Rectal smooth muscle tissue (tissue), 1 donor: ENCODE results near the gene RTN4.
A peak's percentile ranks its signal among the peaks of the same experiment; 100 is the strongest.

Source experiments
- H3K27ac ChIP-seq: one replicate; pipeline ENCODE4 v1.7.0; 2013; ENCODE audit warnings: low read depth, low read length, inconsistent platforms
- H3K27me3 ChIP-seq: one replicate; pipeline ENCODE4 v1.7.0; 2013; ENCODE audit warnings: low read length; ENCODE audit not compliant: control insufficient read depth, insufficient read depth
- H3K36me3 ChIP-seq: one replicate; pipeline ENCODE4 v1.7.0; 2013; ENCODE audit warnings: low read length; ENCODE audit not compliant: control insufficient read depth, insufficient read depth
- H3K4me1 ChIP-seq: one replicate; pipeline ENCODE4 v1.7.0; 2013; ENCODE audit warnings: low read length; ENCODE audit not compliant: control insufficient read depth, insufficient read depth
- H3K4me3 ChIP-seq: one replicate; pipeline ENCODE4 v1.7.0; 2013; ENCODE audit warnings: low read length
- H3K9ac ChIP-seq: one replicate; pipeline ENCODE4 v1.7.0; 2013; ENCODE audit warnings: low read length

Gene RTN4

GRCh38 chr2:55047677-55048299 lies 2.5 kb downstream of the RTN4 start:
- H3K27me3 ChIP-seq = no peaks in the 10 kb centered on the region
- peak overlapping the region; percentile 56 for H3K27ac ChIP-seq
- peak overlapping the region; percentile 62 for H3K4me3 ChIP-seq
- H3K9ac ChIP-seq = no peak overlapping the region
- no peaks in the 10 kb centered on the region for H3K36me3 ChIP-seq
- H3K4me1 ChIP-seq = peaks cover 23% of the 10 kb centered on the region

- Histone ChIP-seq H3K4me1 (peaks cover 19% of the 10 kb centered on the region), H3K4me3 (no peak overlapping the region), H3K9ac (no peak overlapping the region), H3K36me3 (no peaks in the 10 kb centered on the region), H3K27me3 (no peaks in the 10 kb centered on the region), H3K27ac (peak overlapping the region; percentile 2)
Measured at GRCh38 chr2:55045780-55046179, 4.5 kb downstream of the RTN4 start.

DNA sequence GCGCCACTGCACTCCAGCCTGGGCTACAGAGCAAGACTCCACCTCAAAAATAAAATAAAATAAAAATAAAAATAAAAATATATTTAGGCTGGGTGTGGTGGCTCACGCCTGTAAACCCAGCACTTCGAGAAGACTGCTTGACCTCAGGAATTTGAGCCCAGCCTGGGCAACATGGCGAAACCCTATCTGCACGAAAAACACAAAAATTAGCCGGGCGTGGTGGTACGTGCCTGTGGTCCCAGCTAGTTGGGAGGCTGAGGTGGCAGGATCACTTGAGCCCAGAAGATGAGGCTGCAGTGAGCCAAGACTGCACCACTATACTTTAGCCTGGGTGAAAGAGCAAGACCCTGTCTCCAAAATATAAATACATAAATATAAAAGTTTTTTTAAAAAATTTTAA lies 6.4 kb downstream of the RTN4 start:
- Histone ChIP-seq H3K27me3 (no peaks in the 10 kb centered on the region), H3K4me1 (peaks cover 23% of the 10 kb centered on the region), H3K27ac (no peak overlapping the region), H3K36me3 (no peaks in the 10 kb centered on the region), H3K9ac (no peak overlapping the region), H3K4me3 (no peak overlapping the region)

- Histone ChIP-seq H3K27ac (no peak overlapping the region), H3K9ac (no peak overlapping the region), H3K27me3 (no peaks in the 10 kb centered on the region), H3K4me1 (peaks cover 9% of the 10 kb centered on the region), H3K36me3 (no peaks in the 10 kb centered on the region), H3K4me3 (no peak overlapping the region)
Measured at GRCh38 chr2:55038428-55038827, 11.8 kb downstream of the RTN4 start.

DNA sequence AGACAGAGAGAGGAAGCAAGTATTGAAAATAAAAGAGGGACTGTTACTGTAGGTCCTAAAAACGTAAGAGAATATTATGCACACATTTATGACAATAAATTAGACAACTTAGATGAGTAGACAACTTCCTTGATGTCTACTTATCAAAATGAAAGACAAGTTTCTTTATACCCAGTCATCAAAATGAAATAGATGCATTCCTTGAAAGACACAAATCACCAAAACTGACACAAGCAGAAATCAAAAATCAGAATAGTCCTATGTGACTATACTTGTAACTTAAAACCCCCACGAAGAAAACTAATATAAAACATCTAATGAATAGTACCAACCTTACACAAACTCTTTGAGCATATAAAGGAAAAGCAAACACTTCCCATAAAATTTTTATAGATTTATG lies 14.5 kb downstream of the RTN4 start:
- no peaks in the 10 kb centered on the region for H3K27me3 ChIP-seq
- peaks cover 14% of the 10 kb centered on the region for H3K4me1 ChIP-seq
- H3K36me3 ChIP-seq = no peaks in the 10 kb centered on the region

GRCh38 chr2:55033921-55034320 lies 16.3 kb downstream of the RTN4 start:
- Histone ChIP-seq H3K4me1 (peaks cover 11% of the 10 kb centered on the region), H3K27ac (no peak overlapping the region), H3K9ac (no peak overlapping the region), H3K4me3 (no peak overlapping the region), H3K36me3 (no peaks in the 10 kb centered on the region), H3K27me3 (no peaks in the 10 kb centered on the region)

More for the DNA sequence above, 14.5 kb downstream of the RTN4 start:
- no peak overlapping the region for H3K4me3 ChIP-seq
- no peak overlapping the region for H3K9ac ChIP-seq
- no peak overlapping the region for H3K27ac ChIP-seq

GRCh38 chr2:55033076-55033742 lies 17.0 kb downstream of the RTN4 start:
- H3K4me3 ChIP-seq = no peak overlapping the region
- H3K4me1 ChIP-seq = peaks cover 12% of the 10 kb centered on the region
- no peaks in the 10 kb centered on the region for H3K36me3 ChIP-seq
- H3K27ac ChIP-seq = no peak overlapping the region
- H3K27me3 ChIP-seq = no peaks in the 10 kb centered on the region
- no peak overlapping the region for H3K9ac ChIP-seq

DNA sequence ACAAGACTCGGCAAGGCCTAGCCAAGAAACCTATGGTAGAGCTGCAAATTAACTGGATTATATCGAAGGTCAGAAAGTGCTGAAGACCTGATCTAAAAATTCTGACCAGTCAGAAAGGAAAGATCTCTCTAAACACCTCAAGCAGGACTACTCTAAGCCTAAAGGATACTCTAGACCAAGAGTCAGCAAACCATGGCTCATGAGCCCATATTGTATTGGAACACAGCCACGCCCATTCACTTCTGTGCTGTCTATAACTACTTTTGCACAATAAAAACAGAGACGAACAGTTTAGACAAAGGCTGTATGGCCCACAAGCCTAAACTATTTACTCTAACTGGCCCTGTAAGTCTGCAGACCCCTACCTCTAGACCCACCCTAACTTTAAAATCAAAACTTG lies 18.7 kb downstream of the RTN4 start:
- H3K9ac ChIP-seq = no peak overlapping the region
- no peaks in the 10 kb centered on the region for H3K27me3 ChIP-seq
- no peaks in the 10 kb centered on the region for H3K36me3 ChIP-seq
- no peak overlapping the region for H3K4me3 ChIP-seq
- no peak overlapping the region for H3K27ac ChIP-seq
- peaks cover 25% of the 10 kb centered on the region for H3K4me1 ChIP-seq

DNA sequence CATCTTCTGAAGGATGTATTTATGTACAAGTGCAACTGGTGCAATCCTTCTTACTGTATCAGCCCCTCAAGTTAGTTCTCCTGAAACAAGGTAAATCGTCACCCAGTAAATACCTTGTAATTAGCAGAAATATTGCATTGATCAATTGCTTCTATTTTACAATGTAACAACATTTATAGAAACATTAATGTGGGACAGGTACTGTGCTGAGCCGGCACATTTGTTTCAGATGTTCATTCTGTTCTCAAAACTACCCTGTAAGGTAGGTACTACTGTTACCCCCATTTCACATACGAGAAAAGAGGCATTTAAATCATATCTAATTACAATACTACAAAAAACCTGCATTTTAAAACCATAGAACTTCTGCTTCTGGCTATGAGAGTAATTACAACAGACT lies 19.5 kb downstream of the RTN4 start:
- H3K9ac ChIP-seq = no peak overlapping the region
- peaks cover 28% of the 10 kb centered on the region for H3K4me1 ChIP-seq
- no peaks in the 10 kb centered on the region for H3K36me3 ChIP-seq
- no peak overlapping the region for H3K4me3 ChIP-seq
- no peaks in the 10 kb centered on the region for H3K27me3 ChIP-seq
- H3K27ac ChIP-seq = no peak overlapping the region

GRCh38 chr2:55029098-55029497 lies 21.2 kb downstream of the RTN4 start:
- no peaks in the 10 kb centered on the region for H3K36me3 ChIP-seq
- H3K27me3 ChIP-seq = no peaks in the 10 kb centered on the region
- H3K4me1 ChIP-seq = peaks cover 34% of the 10 kb centered on the region
- no peak overlapping the region for H3K4me3 ChIP-seq
- H3K9ac ChIP-seq = no peak overlapping the region
- H3K27ac ChIP-seq = no peak overlapping the region

GRCh38 chr2:55027226-55027625 lies 23.0 kb downstream of the RTN4 start:
- H3K36me3 ChIP-seq = no peaks in the 10 kb centered on the region
- no peak overlapping the region for H3K4me3 ChIP-seq
- H3K27me3 ChIP-seq = no peaks in the 10 kb centered on the region
- H3K4me1 ChIP-seq = peaks cover 29% of the 10 kb centered on the region
- H3K9ac ChIP-seq = no peak overlapping the region
- no peak overlapping the region for H3K27ac ChIP-seq

GRCh38 chr2:55026202-55026601 lies 24.0 kb downstream of the RTN4 start:
- Histone ChIP-seq H3K27ac (no peak overlapping the region), H3K27me3 (no peaks in the 10 kb centered on the region), H3K4me1 (peaks cover 28% of the 10 kb centered on the region), H3K9ac (no peak overlapping the region), H3K36me3 (no peaks in the 10 kb centered on the region), H3K4me3 (no peak overlapping the region)

- H3K4me1 ChIP-seq = peaks cover 22% of the 10 kb centered on the region
- H3K27ac ChIP-seq = no peak overlapping the region
- H3K9ac ChIP-seq = no peak overlapping the region
- no peaks in the 10 kb centered on the region for H3K36me3 ChIP-seq
- H3K4me3 ChIP-seq = no peak overlapping the region
- H3K27me3 ChIP-seq = no peaks in the 10 kb centered on the region
Measured at GRCh38 chr2:55025627-55026026, 24.6 kb downstream of the RTN4 start.
